H1 (cell line): ENCODE data around the gene PTPN13. TPM values are rescaled to one million over a fixed set of nuclear protein-coding genes. Genes with fewer than 3 reads are reported as not detected.

ENCODE experiments used
- CTCF ChIA-PET: fragments of 300-600 bp; sonication (Branson Sonifier 250); formaldehyde crosslinking; loops from one replicate; lab custom pipeline; 2021; ENCODE audit not compliant: partially characterized antibody; lab: Charles Lee
- POLR2A ChIA-PET: fragments of 300-600 bp; sonication (Branson Sonifier 250); formaldehyde crosslinking; loops from one replicate; lab custom pipeline; 2021; ENCODE audit warnings: inconsistent platforms; ENCODE audit not compliant: partially characterized antibody; lab: Charles Lee
- DNase-seq, 2 experiments: peaks; one replicate each; pipeline versions ENCODE4 v3.0.0 to v3.0.0-alpha.2; 2010 to 2022; ENCODE audit warnings: low spot score in 2 of 2, low read depth in 1 of 2, mixed read lengths in 1 of 2
- FAIRE-seq: peaks from 2 replicates; lab custom pipeline; 2011; peaks lifted over from hg19 to GRCh38; lab: Jason Lieb, UNC
- H2AFZ ChIP-seq: 2 replicates; pipeline ENCODE4 v1.8.1; 2012; ENCODE audit warnings: low read length, inconsistent platforms
- H2AK5ac ChIP-seq: 2 replicates; pipeline ENCODE4 v1.6.1; 2013; ENCODE audit warnings: low read depth, low read length
- H2BK120ac ChIP-seq: replicated peaks from 2 replicates; pipeline ENCODE3; 2013; ENCODE audit warnings: low read depth, low read length, inconsistent platforms
- H2BK12ac ChIP-seq: 2 replicates; pipeline ENCODE4 v1.6.1; 2013; ENCODE audit warnings: low read depth, low read length
- H2BK15ac ChIP-seq: 2 replicates; pipeline ENCODE4 v1.6.1; 2013; ENCODE audit warnings: low read length
- H2BK20ac ChIP-seq: 2 replicates; pipeline ENCODE4 v1.6.1; 2013; ENCODE audit warnings: low read length
- H2BK5ac ChIP-seq: 2 replicates; pipeline ENCODE4 v1.6.1; 2013; ENCODE audit warnings: low read depth, low read length
- H3K14ac ChIP-seq: 2 replicates; pipeline ENCODE4 v1.6.1; 2013; ENCODE audit warnings: inconsistent platforms; ENCODE audit not compliant: insufficient read length
- H3K18ac ChIP-seq: 2 replicates; pipeline ENCODE4 v1.6.1; 2013; ENCODE audit warnings: low read length; ENCODE audit errors: extremely low read depth
- H3K23ac ChIP-seq: 2 replicates; pipeline ENCODE4 v1.6.1; 2013; ENCODE audit warnings: inconsistent platforms; ENCODE audit not compliant: insufficient read length
- H3K23me2 ChIP-seq: 2 replicates; pipeline ENCODE4 v1.6.1; 2013; ENCODE audit warnings: low read depth, low read length
- H3K27ac ChIP-seq: 2 replicates; pipeline ENCODE4 v1.6.1; 2011; ENCODE audit warnings: low read depth, low read length, inconsistent platforms
- H3K27me3 ChIP-seq, 4 experiments: replicated peaks in 1 of 4; 1 replicate in 1 of 4; 2 replicates in 3 of 4; pipeline versions ENCODE4 v1.6.1 to v1.8.1; 2011 to 2013; ENCODE audit warnings: low read length in 3 of 4, mild to moderate bottlenecking in 3 of 4, inconsistent platforms in 2 of 4, mixed read lengths in 2 of 4, moderate library complexity in 1 of 4; ENCODE audit not compliant: control insufficient read depth in 3 of 4, insufficient read depth in 3 of 4; ENCODE audit errors: extremely low read depth in 1 of 4
- H3K36me3 ChIP-seq, 4 experiments: 2 replicates each; pipeline versions ENCODE4 v1.6.1 to v1.8.1; 2011 to 2013; ENCODE audit warnings: mild to moderate bottlenecking in 4 of 4, low read length in 3 of 4, moderate library complexity in 2 of 4, control low read depth in 1 of 4, inconsistent platforms in 1 of 4; ENCODE audit not compliant: insufficient read depth in 4 of 4, control insufficient read depth in 2 of 4
- H3K4ac ChIP-seq: replicated peaks from 2 replicates; pipeline ENCODE3; 2013; ENCODE audit warnings: low read length, low read depth, mixed read lengths, inconsistent platforms; ENCODE audit not compliant: insufficient read length
- H3K4me1 ChIP-seq, 4 experiments: replicated peaks in 1 of 4; 1 replicate in 1 of 4; 2 replicates in 3 of 4; pipeline versions ENCODE4 v1.6.1 to v1.8.1; 2011 to 2013; ENCODE audit warnings: low read length in 3 of 4, inconsistent platforms in 2 of 4, mixed read lengths in 1 of 4; ENCODE audit not compliant: insufficient read depth in 4 of 4, control insufficient read depth in 3 of 4
- H3K4me2 ChIP-seq, 2 experiments: 2 replicates each; pipeline versions ENCODE4 v1.6.1 to v1.8.1; 2011 to 2013; ENCODE audit warnings: low read depth in 2 of 2, low read length in 2 of 2, control low read depth in 1 of 2, inconsistent platforms in 1 of 2, mild to moderate bottlenecking in 1 of 2; ENCODE audit not compliant: insufficient read depth in 1 of 2
- H3K4me3 ChIP-seq, 4 experiments: fragments of 200-600, 300-600 bp in 1 of 4; sonication (generic), shearing (Covaris generic), sonication (Bioruptor Twin) in 1 of 4; 2 replicates each; pipeline versions ENCODE4 v1.5.1 to v1.8.1; 2011 to 2016; ENCODE audit warnings: low read length in 4 of 4, low read depth in 3 of 4, control low read depth in 2 of 4, inconsistent platforms in 2 of 4, mild to moderate bottlenecking in 2 of 4, mixed read lengths in 1 of 4, moderate library complexity in 1 of 4; ENCODE audit not compliant: insufficient read depth in 2 of 4; ENCODE audit errors: extremely low read depth in 1 of 4
- H3K56ac ChIP-seq: replicated peaks from 2 replicates; pipeline ENCODE3; 2013; ENCODE audit warnings: low read depth, mild to moderate bottlenecking, mixed read lengths, low read length, inconsistent platforms; ENCODE audit not compliant: insufficient read length
- H3K79me1 ChIP-seq: 2 replicates; pipeline ENCODE4 v1.6.1; 2013; ENCODE audit warnings: low read depth, low read length, control low read depth
- H3K79me2 ChIP-seq, 2 experiments: 2 replicates each; pipeline versions ENCODE4 v1.6.1 to v1.8.1; 2012 to 2013; ENCODE audit warnings: low read length in 2 of 2, mild to moderate bottlenecking in 2 of 2, inconsistent platforms in 1 of 2; ENCODE audit not compliant: insufficient read depth in 2 of 2, control insufficient read depth in 1 of 2
- H3K9ac ChIP-seq, 4 experiments: replicated peaks in 1 of 4; 1 replicate in 1 of 4; 2 replicates in 3 of 4; pipeline versions ENCODE4 v1.6.1 to v1.8.1; 2011 to 2013; ENCODE audit warnings: low read depth in 3 of 4, low read length in 3 of 4, control low read depth in 2 of 4, mild to moderate bottlenecking in 2 of 4, moderate library complexity in 2 of 4, inconsistent platforms in 1 of 4; ENCODE audit errors: extremely low read depth in 1 of 4
- H3K9me3 ChIP-seq, 2 experiments: 2 replicates each; pipeline versions ENCODE4 v1.6.1 to v1.8.1; 2012 to 2013; ENCODE audit warnings: mild to moderate bottlenecking in 2 of 2, moderate library complexity in 2 of 2, control low read depth in 1 of 2, inconsistent platforms in 1 of 2, low read depth in 1 of 2, low read length in 1 of 2, mixed read lengths in 1 of 2; ENCODE audit not compliant: insufficient read depth in 2 of 2
- H4K20me1 ChIP-seq, 2 experiments: replicated peaks in 1 of 2; 2 replicates each; pipeline versions ENCODE3 to v1.8.1; 2011 to 2013; ENCODE audit warnings: inconsistent platforms in 2 of 2, low read length in 2 of 2, mild to moderate bottlenecking in 1 of 2; ENCODE audit not compliant: insufficient read depth in 2 of 2, control insufficient read depth in 1 of 2
- H4K5ac ChIP-seq: 2 replicates; pipeline ENCODE4 v1.6.1; 2013; ENCODE audit warnings: low read length, low read depth, mixed read lengths, inconsistent platforms; ENCODE audit not compliant: insufficient read length
- H4K8ac ChIP-seq: 2 replicates; pipeline ENCODE4 v1.8.0; 2013; ENCODE audit warnings: mild to moderate bottlenecking, moderate library complexity, low read length, inconsistent platforms; ENCODE audit not compliant: insufficient read depth; ENCODE audit errors: extremely low read depth
- H4K91ac ChIP-seq: replicated peaks from 2 replicates; pipeline ENCODE3; 2013; ENCODE audit warnings: low read length, mixed read lengths, inconsistent platforms; ENCODE audit not compliant: insufficient read length
- ASH2L ChIP-seq: fragments of 200-600, 300-600 bp; sonication (generic); IDR thresholded peaks from one replicate; pipeline ENCODE4 v1.7.1; 2017; ENCODE audit warnings: low read length
- BACH1 ChIP-seq: IDR thresholded peaks from 2 replicates; pipeline ENCODE4 v1.6.1; 2012; ENCODE audit warnings: low read length, improper control_type of control experiment
- CBX5 ChIP-seq: fragments of 300-800, 300-1000 bp; sonication (generic); IDR thresholded peaks from 2 replicates; pipeline ENCODE4 v1.7.1; 2016; ENCODE audit warnings: antibody characterized with exemption, low read length, low read depth
- FOSL1 ChIP-seq: IDR thresholded peaks from 2 replicates; pipeline ENCODE4 v1.6.1; 2011; ENCODE audit warnings: mild to moderate bottlenecking, low read depth, low read length, moderate library complexity; ENCODE audit not compliant: insufficient read depth
- KDM1A ChIP-seq: fragments of 200-600, 300-600 bp; sonication (generic); IDR thresholded peaks from 2 replicates; pipeline ENCODE4 v1.7.1; 2016; ENCODE audit warnings: mild to moderate bottlenecking, low read length, borderline replicate concordance
- MAFK ChIP-seq: IDR thresholded peaks from 2 replicates; pipeline ENCODE4 v1.6.1; 2012; ENCODE audit warnings: low read depth, mild to moderate bottlenecking, improper control_type of control experiment, low read length
- RAD21 ChIP-seq, 2 experiments: IDR thresholded peaks in 1 of 2; conservative IDR thresholded peaks in 1 of 2; 2 replicates each; pipeline ENCODE4 v1.6.1; 2011; ENCODE audit warnings: low read depth in 2 of 2, low read length in 2 of 2, improper control_type of control experiment in 1 of 2, inconsistent platforms in 1 of 2, mild to moderate bottlenecking in 1 of 2, moderate library complexity in 1 of 2
- RNF2 ChIP-seq: fragments of 200-900, 300-1000 bp; sonication (generic); IDR thresholded peaks from 2 replicates; pipeline ENCODE4 v1.7.1; 2016; ENCODE audit warnings: borderline replicate concordance, low read depth, mild to moderate bottlenecking, antibody characterized with exemption, low read length; ENCODE audit not compliant: poor library complexity, severe bottlenecking; ENCODE audit errors: missing control alignments
- SIN3A ChIP-seq, 2 experiments: IDR thresholded peaks in 1 of 2; conservative IDR thresholded peaks in 1 of 2; 2 replicates each; pipeline ENCODE4 v1.6.1; 2011 to 2012; ENCODE audit warnings: low read length in 2 of 2, improper control_type of control experiment in 1 of 2, low read depth in 1 of 2, mild to moderate bottlenecking in 1 of 2
- SP2 ChIP-seq: IDR thresholded peaks from 2 replicates; pipeline ENCODE4 v1.6.1; 2012; ENCODE audit warnings: mild to moderate bottlenecking, low read length, inconsistent platforms
- TCF12 ChIP-seq: IDR thresholded peaks from 2 replicates; pipeline ENCODE4 v1.6.1; 2011; ENCODE audit warnings: low read depth, mild to moderate bottlenecking, low read length
- USF2 ChIP-seq: IDR thresholded peaks from 2 replicates; pipeline ENCODE4 v1.6.1; 2011; ENCODE audit warnings: low read length, improper control_type of control experiment
- WGBS, 2 experiments: shearing (Covaris generic) in 1 of 2; methylation state at CpG; one replicate each; pipeline versions ENCODE4 v1.1.6 to v1.1.7; 2013 to 2015; ENCODE audit warnings: low lambda C conversion rate in 2 of 2, mixed read lengths in 2 of 2, inconsistent platforms in 1 of 2, low coverage in 1 of 2, missing lambda C conversion rate in 1 of 2; ENCODE audit not compliant: insufficient replicate concordance in 2 of 2, insufficient coverage in 1 of 2, insufficient read length in 1 of 2; ENCODE audit errors: extremely low coverage in 1 of 2, missing lambda C conversion rate in 1 of 2; 5-methylcytosine and 5-hydroxymethylcytosine counted together
- polyA plus RNA-seq, 7 experiments: library from polyadenylated mRNA; depleted of rRNA in 3 of 7; stranded (reverse) in 5 of 7; unstranded in 2 of 7; fragments of >200 nt in 5 of 7; fragments of 200-250 nt in 2 of 7; gene quantifications; 1 replicate in 5 of 7; 2 replicates in 1 of 7; 4 replicates in 1 of 7; pipeline versions ENCODE4 v1.2.1 to v1.2.3, GENCODE V29; 2011 to 2013; ENCODE audit warnings: missing spikeins in 2 of 7, mixed read lengths in 2 of 7
- total RNA-seq: library from RNA; stranded (reverse); fragmentation: NEBNext Ultra II Directional; extraction: Animal tissue kit (Norgen Biotek cat#: 25700); gene quantifications from 2 replicates; pipeline ENCODE4 v1.2.1, GENCODE V29; 2021

Gene PTPN13
- total and polyA plus RNA-seq, 2 of the 8 experiments (the other 6 are each of a cell fraction or from before 2014, with no cell fraction given) = 12.7 to 57.9 TPM

DNA sequence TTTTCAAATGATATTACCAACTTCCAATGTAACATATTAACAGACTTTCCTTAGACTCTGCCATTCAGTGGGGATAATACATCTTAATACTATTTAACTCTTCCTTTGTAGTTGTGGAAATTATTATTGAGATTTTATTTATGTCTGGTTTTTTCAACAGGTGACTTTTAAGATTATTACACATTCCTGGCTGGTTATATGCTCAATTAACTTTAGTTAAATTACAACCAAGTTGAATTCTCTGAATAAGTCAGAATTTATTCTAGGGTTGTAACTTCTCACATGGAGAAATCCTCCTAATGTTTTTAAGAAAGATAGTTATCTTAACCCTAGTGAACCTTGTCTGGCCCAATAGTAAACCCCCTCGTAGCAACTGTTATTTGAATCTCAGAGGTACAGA lies 147.7 kb downstream of the PTPN13 start:
- WGBS, 2 experiments = 89% methylated on average over 1 of the region's 1 CpG; no CpG with 5 or more reads in 1 of the 2 experiments
- H3K14ac ChIP-seq = no peak overlapping the region
- no peak overlapping the region for H4K8ac ChIP-seq
- no peak overlapping the region for H3K27ac ChIP-seq
- no peak overlapping the region for H2BK15ac ChIP-seq
- no peak overlapping the region for H3K4me3 ChIP-seq
- H2BK120ac ChIP-seq = no peak overlapping the region
- H2AK5ac ChIP-seq = no peak overlapping the region
- peaks cover 0 to 48% (median 23%) of the 10 kb centered on the region in 4 experiments; a peak in 5 of 8 replicates for H3K36me3 ChIP-seq
- ChIA-PET POLR2A (no interaction called here), CTCF (interaction anchor here (0.8 to 1.2 kb wide), 2 partner anchors 9 to 83 kb away, joined by 3 read pairs; no protein-coding TSS in a partner anchor)
- no peak overlapping the region for H2BK12ac ChIP-seq
- no peak overlapping the region for H4K5ac ChIP-seq
- H4K20me1 ChIP-seq = no peaks in the 10 kb centered on the region
- no peaks in the 10 kb centered on the region for H3K27me3 ChIP-seq
- no peak overlapping the region for H2AFZ ChIP-seq
- no peak overlapping the region for H3K9ac ChIP-seq
- no peak overlapping the region for H2BK20ac ChIP-seq
- H3K18ac ChIP-seq = no peak overlapping the region
- no peak overlapping the region for H3K56ac ChIP-seq
- H4K91ac ChIP-seq = no peak overlapping the region
- no peaks in the 10 kb centered on the region for H3K79me1 ChIP-seq
- DNase-seq = no peak
- no peaks in the 10 kb centered on the region for H3K23me2 ChIP-seq
- no peak overlapping the region for H2BK5ac ChIP-seq
- H3K79me2 ChIP-seq = no peaks in the 10 kb centered on the region
- H3K4me1 ChIP-seq = no peaks in the 10 kb centered on the region
- no peak overlapping the region for H3K4ac ChIP-seq
- no peak for FAIRE-seq
- H3K9me3 ChIP-seq = peaks cover 20% of the 10 kb centered on the region in 2 experiments
- H3K4me2 ChIP-seq = no peak overlapping the region
- H3K23ac ChIP-seq = no peak overlapping the region
- no peak for TF ChIP-seq SP2
- TF ChIP-seq RAD21 (IDR thresholded peaks at IDR 0.05 in 1 of 2, conservative IDR thresholded peaks at IDR 0.05 in 1 of 2; ENCODE audit: low read depth in 2 of 2, low read length in 2 of 2) = no peak
- TF ChIP-seq BACH1 = no peak
- no peak for TF ChIP-seq ASH2L
- TF ChIP-seq TCF12 = no peak
- no peak for TF ChIP-seq SIN3A (conservative IDR thresholded peaks at IDR 0.05 in 1 of 2, IDR thresholded peaks at IDR 0.05 in 1 of 2; ENCODE audit: low read depth in 1 of 2, low read length in 2 of 2)
- TF ChIP-seq CBX5 = no peak
- no peak for TF ChIP-seq MAFK
- no peak for TF ChIP-seq KDM1A
- TF ChIP-seq USF2 = no peak
- TF ChIP-seq RNF2 = no peak
- no peak for TF ChIP-seq FOSL1
